H1 (cell line): ENCODE data around the gene PLXND1. TPM values are rescaled to one million over a fixed set of nuclear protein-coding genes. Genes with fewer than 3 reads are reported as not detected.

Source experiments
- CTCF ChIA-PET: fragments of 300-600 bp; sonication (Branson Sonifier 250); formaldehyde crosslinking; loops from one replicate; lab custom pipeline; 2021; ENCODE audit not compliant: partially characterized antibody; lab: Charles Lee
- POLR2A ChIA-PET: fragments of 300-600 bp; sonication (Branson Sonifier 250); formaldehyde crosslinking; loops from one replicate; lab custom pipeline; 2021; ENCODE audit warnings: inconsistent platforms; ENCODE audit not compliant: partially characterized antibody; lab: Charles Lee
- DNase-seq, 2 experiments: peaks; one replicate each; pipeline versions ENCODE4 v3.0.0 to v3.0.0-alpha.2; 2010 to 2022; ENCODE audit warnings: low spot score in 2 of 2, low read depth in 1 of 2, mixed read lengths in 1 of 2
- FAIRE-seq: peaks from 2 replicates; lab custom pipeline; 2011; peaks lifted over from hg19 to GRCh38; lab: Jason Lieb, UNC
- H2AFZ ChIP-seq: 2 replicates; pipeline ENCODE4 v1.8.1; 2012; ENCODE audit warnings: low read length, inconsistent platforms
- H2AK5ac ChIP-seq: 2 replicates; pipeline ENCODE4 v1.6.1; 2013; ENCODE audit warnings: low read depth, low read length
- H2BK120ac ChIP-seq: replicated peaks from 2 replicates; pipeline ENCODE3; 2013; ENCODE audit warnings: low read depth, low read length, inconsistent platforms
- H2BK12ac ChIP-seq: 2 replicates; pipeline ENCODE4 v1.6.1; 2013; ENCODE audit warnings: low read depth, low read length
- H2BK15ac ChIP-seq: 2 replicates; pipeline ENCODE4 v1.6.1; 2013; ENCODE audit warnings: low read length
- H2BK20ac ChIP-seq: 2 replicates; pipeline ENCODE4 v1.6.1; 2013; ENCODE audit warnings: low read length
- H2BK5ac ChIP-seq: 2 replicates; pipeline ENCODE4 v1.6.1; 2013; ENCODE audit warnings: low read depth, low read length
- H3K14ac ChIP-seq: 2 replicates; pipeline ENCODE4 v1.6.1; 2013; ENCODE audit warnings: inconsistent platforms; ENCODE audit not compliant: insufficient read length
- H3K18ac ChIP-seq: 2 replicates; pipeline ENCODE4 v1.6.1; 2013; ENCODE audit warnings: low read length; ENCODE audit errors: extremely low read depth
- H3K23ac ChIP-seq: 2 replicates; pipeline ENCODE4 v1.6.1; 2013; ENCODE audit warnings: inconsistent platforms; ENCODE audit not compliant: insufficient read length
- H3K23me2 ChIP-seq: 2 replicates; pipeline ENCODE4 v1.6.1; 2013; ENCODE audit warnings: low read depth, low read length
- H3K27ac ChIP-seq: 2 replicates; pipeline ENCODE4 v1.6.1; 2011; ENCODE audit warnings: low read depth, low read length, inconsistent platforms
- H3K27me3 ChIP-seq, 4 experiments: replicated peaks in 1 of 4; 1 replicate in 1 of 4; 2 replicates in 3 of 4; pipeline versions ENCODE4 v1.6.1 to v1.8.1; 2011 to 2013; ENCODE audit warnings: low read length in 3 of 4, mild to moderate bottlenecking in 3 of 4, inconsistent platforms in 2 of 4, mixed read lengths in 2 of 4, moderate library complexity in 1 of 4; ENCODE audit not compliant: control insufficient read depth in 3 of 4, insufficient read depth in 3 of 4; ENCODE audit errors: extremely low read depth in 1 of 4
- H3K36me3 ChIP-seq, 4 experiments: 2 replicates each; pipeline versions ENCODE4 v1.6.1 to v1.8.1; 2011 to 2013; ENCODE audit warnings: mild to moderate bottlenecking in 4 of 4, low read length in 3 of 4, moderate library complexity in 2 of 4, control low read depth in 1 of 4, inconsistent platforms in 1 of 4; ENCODE audit not compliant: insufficient read depth in 4 of 4, control insufficient read depth in 2 of 4
- H3K4ac ChIP-seq: replicated peaks from 2 replicates; pipeline ENCODE3; 2013; ENCODE audit warnings: low read length, low read depth, mixed read lengths, inconsistent platforms; ENCODE audit not compliant: insufficient read length
- H3K4me1 ChIP-seq, 4 experiments: replicated peaks in 1 of 4; 1 replicate in 1 of 4; 2 replicates in 3 of 4; pipeline versions ENCODE4 v1.6.1 to v1.8.1; 2011 to 2013; ENCODE audit warnings: low read length in 3 of 4, inconsistent platforms in 2 of 4, mixed read lengths in 1 of 4; ENCODE audit not compliant: insufficient read depth in 4 of 4, control insufficient read depth in 3 of 4
- H3K4me2 ChIP-seq, 2 experiments: 2 replicates each; pipeline versions ENCODE4 v1.6.1 to v1.8.1; 2011 to 2013; ENCODE audit warnings: low read depth in 2 of 2, low read length in 2 of 2, control low read depth in 1 of 2, inconsistent platforms in 1 of 2, mild to moderate bottlenecking in 1 of 2; ENCODE audit not compliant: insufficient read depth in 1 of 2
- H3K4me3 ChIP-seq, 4 experiments: fragments of 200-600, 300-600 bp in 1 of 4; sonication (generic), shearing (Covaris generic), sonication (Bioruptor Twin) in 1 of 4; 2 replicates each; pipeline versions ENCODE4 v1.5.1 to v1.8.1; 2011 to 2016; ENCODE audit warnings: low read length in 4 of 4, low read depth in 3 of 4, control low read depth in 2 of 4, inconsistent platforms in 2 of 4, mild to moderate bottlenecking in 2 of 4, mixed read lengths in 1 of 4, moderate library complexity in 1 of 4; ENCODE audit not compliant: insufficient read depth in 2 of 4; ENCODE audit errors: extremely low read depth in 1 of 4
- H3K56ac ChIP-seq: replicated peaks from 2 replicates; pipeline ENCODE3; 2013; ENCODE audit warnings: low read depth, mild to moderate bottlenecking, mixed read lengths, low read length, inconsistent platforms; ENCODE audit not compliant: insufficient read length
- H3K79me1 ChIP-seq: 2 replicates; pipeline ENCODE4 v1.6.1; 2013; ENCODE audit warnings: low read depth, low read length, control low read depth
- H3K79me2 ChIP-seq, 2 experiments: 2 replicates each; pipeline versions ENCODE4 v1.6.1 to v1.8.1; 2012 to 2013; ENCODE audit warnings: low read length in 2 of 2, mild to moderate bottlenecking in 2 of 2, inconsistent platforms in 1 of 2; ENCODE audit not compliant: insufficient read depth in 2 of 2, control insufficient read depth in 1 of 2
- H3K9ac ChIP-seq, 4 experiments: replicated peaks in 1 of 4; 1 replicate in 1 of 4; 2 replicates in 3 of 4; pipeline versions ENCODE4 v1.6.1 to v1.8.1; 2011 to 2013; ENCODE audit warnings: low read depth in 3 of 4, low read length in 3 of 4, control low read depth in 2 of 4, mild to moderate bottlenecking in 2 of 4, moderate library complexity in 2 of 4, inconsistent platforms in 1 of 4; ENCODE audit errors: extremely low read depth in 1 of 4
- H3K9me3 ChIP-seq, 2 experiments: 2 replicates each; pipeline versions ENCODE4 v1.6.1 to v1.8.1; 2012 to 2013; ENCODE audit warnings: mild to moderate bottlenecking in 2 of 2, moderate library complexity in 2 of 2, control low read depth in 1 of 2, inconsistent platforms in 1 of 2, low read depth in 1 of 2, low read length in 1 of 2, mixed read lengths in 1 of 2; ENCODE audit not compliant: insufficient read depth in 2 of 2
- H4K20me1 ChIP-seq, 2 experiments: replicated peaks in 1 of 2; 2 replicates each; pipeline versions ENCODE3 to v1.8.1; 2011 to 2013; ENCODE audit warnings: inconsistent platforms in 2 of 2, low read length in 2 of 2, mild to moderate bottlenecking in 1 of 2; ENCODE audit not compliant: insufficient read depth in 2 of 2, control insufficient read depth in 1 of 2
- H4K5ac ChIP-seq: 2 replicates; pipeline ENCODE4 v1.6.1; 2013; ENCODE audit warnings: low read length, low read depth, mixed read lengths, inconsistent platforms; ENCODE audit not compliant: insufficient read length
- H4K8ac ChIP-seq: 2 replicates; pipeline ENCODE4 v1.8.0; 2013; ENCODE audit warnings: mild to moderate bottlenecking, moderate library complexity, low read length, inconsistent platforms; ENCODE audit not compliant: insufficient read depth; ENCODE audit errors: extremely low read depth
- H4K91ac ChIP-seq: replicated peaks from 2 replicates; pipeline ENCODE3; 2013; ENCODE audit warnings: low read length, mixed read lengths, inconsistent platforms; ENCODE audit not compliant: insufficient read length
- CEBPB ChIP-seq: IDR thresholded peaks from 2 replicates; pipeline ENCODE4 v1.6.1; 2012; ENCODE audit warnings: low read depth, low read length
- CHD1 ChIP-seq: IDR thresholded peaks from 2 replicates; pipeline ENCODE4 v1.6.1; 2012; ENCODE audit warnings: low read depth, low read length, improper control_type of control experiment
- EGR1 ChIP-seq: IDR thresholded peaks from 2 replicates; pipeline ENCODE4 v1.6.1; 2011; ENCODE audit warnings: low read depth, low read length, borderline replicate concordance
- EZH2 ChIP-seq: fragments of 200-600 bp; sonication (generic); IDR thresholded peaks from 2 replicates; pipeline ENCODE4 v1.7.1; 2012; ENCODE audit warnings: low read depth, mild to moderate bottlenecking, moderate library complexity, low read length, inconsistent platforms; ENCODE audit not compliant: severe bottlenecking
- HDAC2 ChIP-seq, 2 experiments: fragments of 300-600 bp in 1 of 2; sonication (generic) in 1 of 2; IDR thresholded peaks; 2 replicates each; pipeline ENCODE4 v1.6.1; 2011 to 2012; ENCODE audit warnings: low read depth in 2 of 2, low read length in 2 of 2, mild to moderate bottlenecking in 2 of 2, moderate library complexity in 2 of 2, borderline replicate concordance in 1 of 2, inconsistent platforms in 1 of 2
- HDAC6 ChIP-seq: IDR thresholded peaks from one replicate; pipeline ENCODE4 v1.7.1; 2012; ENCODE audit warnings: low read depth, mild to moderate bottlenecking, inconsistent platforms, low read length, moderate library complexity
- JUND ChIP-seq: IDR thresholded peaks from 2 replicates; pipeline ENCODE4 v1.6.1; 2011; ENCODE audit warnings: mild to moderate bottlenecking, improper control_type of control experiment, low read length
- POLR2A ChIP-seq, 2 experiments: IDR thresholded peaks; 1 replicate in 1 of 2; 2 replicates in 1 of 2; pipeline ENCODE4 v1.6.1; 2011; ENCODE audit warnings: low read depth in 2 of 2, low read length in 2 of 2, mild to moderate bottlenecking in 2 of 2; ENCODE audit errors: control extremely low read depth in 1 of 2
- POU5F1 ChIP-seq: IDR thresholded peaks from 2 replicates; pipeline ENCODE4 v1.6.1; 2011; ENCODE audit warnings: low read depth, mild to moderate bottlenecking, low read length, moderate library complexity
- SP1 ChIP-seq: IDR thresholded peaks from 2 replicates; pipeline ENCODE4 v1.6.1; 2011; ENCODE audit warnings: low read depth, low read length
- SP2 ChIP-seq: IDR thresholded peaks from 2 replicates; pipeline ENCODE4 v1.6.1; 2012; ENCODE audit warnings: mild to moderate bottlenecking, low read length, inconsistent platforms
- SRF ChIP-seq: IDR thresholded peaks from 2 replicates; pipeline ENCODE4 v1.6.1; 2011; ENCODE audit warnings: mild to moderate bottlenecking, low read depth, low read length, moderate library complexity
- TBP ChIP-seq: IDR thresholded peaks from 2 replicates; pipeline ENCODE4 v1.6.1; 2011; ENCODE audit warnings: low read depth, low read length, improper control_type of control experiment
- USF2 ChIP-seq: IDR thresholded peaks from 2 replicates; pipeline ENCODE4 v1.6.1; 2011; ENCODE audit warnings: low read length, improper control_type of control experiment
- WGBS, 2 experiments: shearing (Covaris generic) in 1 of 2; methylation state at CpG; one replicate each; pipeline versions ENCODE4 v1.1.6 to v1.1.7; 2013 to 2015; ENCODE audit warnings: low lambda C conversion rate in 2 of 2, mixed read lengths in 2 of 2, inconsistent platforms in 1 of 2, low coverage in 1 of 2, missing lambda C conversion rate in 1 of 2; ENCODE audit not compliant: insufficient replicate concordance in 2 of 2, insufficient coverage in 1 of 2, insufficient read length in 1 of 2; ENCODE audit errors: extremely low coverage in 1 of 2, missing lambda C conversion rate in 1 of 2; 5-methylcytosine and 5-hydroxymethylcytosine counted together
- polyA plus RNA-seq, 7 experiments: library from polyadenylated mRNA; depleted of rRNA in 3 of 7; stranded (reverse) in 5 of 7; unstranded in 2 of 7; fragments of >200 nt in 5 of 7; fragments of 200-250 nt in 2 of 7; gene quantifications; 1 replicate in 5 of 7; 2 replicates in 1 of 7; 4 replicates in 1 of 7; pipeline versions ENCODE4 v1.2.1 to v1.2.3, GENCODE V29; 2011 to 2013; ENCODE audit warnings: missing spikeins in 2 of 7, mixed read lengths in 2 of 7
- total RNA-seq: library from RNA; stranded (reverse); fragmentation: NEBNext Ultra II Directional; extraction: Animal tissue kit (Norgen Biotek cat#: 25700); gene quantifications from 2 replicates; pipeline ENCODE4 v1.2.1, GENCODE V29; 2021

Gene PLXND1
- total and polyA plus RNA-seq, 2 of the 8 experiments (the other 6 are each of a cell fraction or from before 2014, with no cell fraction given): 17.7 to 66.4 TPM

- H4K8ac ChIP-seq: no peak overlapping the region
- H4K20me1 ChIP-seq: no peaks in the 10 kb centered on the region
- no peak overlapping the region for H3K27ac ChIP-seq
- H2AFZ ChIP-seq: no peak overlapping the region
- no peak overlapping the region for H3K56ac ChIP-seq
- no peak overlapping the region for H2BK12ac ChIP-seq
- no peaks in the 10 kb centered on the region; a peak in 1 of 7 replicates for H3K4me1 ChIP-seq
- 80% methylated on average over 7 of the region's 7 CpGs; no CpG with 5 or more reads in 1 of the 2 experiments for WGBS, 2 experiments
- H3K9me3 ChIP-seq: no peaks in the 10 kb centered on the region
- H3K4me2 ChIP-seq: no peak overlapping the region
- H3K9ac ChIP-seq: no peak overlapping the region
- H3K27me3 ChIP-seq: no peaks in the 10 kb centered on the region
- H3K79me2 ChIP-seq: no peaks in the 10 kb centered on the region
- ChIA-PET POLR2A (interaction anchor here (1.1 to 2.8 kb wide), 2 partner anchors 10 to 31 kb away, joined by 3 to 12 read pairs; partner anchors contain the start of gene RHO), CTCF (interaction anchor here (1.0 to 2.1 kb wide), 7 partner anchors 8 to 89 kb away, joined by 3 to 9 read pairs (median 4); partner anchors contain the start of gene PLXND1)
- no peak overlapping the region for H3K4ac ChIP-seq
- FAIRE-seq (no peak), DNase-seq (no peak)
- no peak overlapping the region for H2AK5ac ChIP-seq
- H3K18ac ChIP-seq: no peak overlapping the region
- no peak overlapping the region for H3K14ac ChIP-seq
- no peaks in the 10 kb centered on the region; a peak in 2 of 8 replicates for H3K36me3 ChIP-seq
- no peak overlapping the region for H2BK120ac ChIP-seq
- no peaks in the 10 kb centered on the region for H3K23me2 ChIP-seq
- H4K91ac ChIP-seq: no peak overlapping the region
- H4K5ac ChIP-seq: no peak overlapping the region
- no peak overlapping the region for H2BK5ac ChIP-seq
- H3K23ac ChIP-seq: no peak overlapping the region
- no peak overlapping the region for H2BK20ac ChIP-seq
- no peak overlapping the region for H2BK15ac ChIP-seq
- no peak overlapping the region for H3K4me3 ChIP-seq
- no peaks in the 10 kb centered on the region for H3K79me1 ChIP-seq
- TF ChIP-seq SRF: no peak
- TF ChIP-seq SP2: no peak
- no peak for TF ChIP-seq EGR1
- no peak for TF ChIP-seq HDAC2 (IDR thresholded peaks at IDR 0.05; ENCODE audit: borderline replicate concordance in 1 of 2, low read depth in 2 of 2, low read length in 2 of 2)
- no peak for TF ChIP-seq POU5F1
- no peak for TF ChIP-seq HDAC6
- TF ChIP-seq USF2: no peak
- TF ChIP-seq CHD1: no peak
- TF ChIP-seq CEBPB: no peak
- no peak for TF ChIP-seq SP1
- TF ChIP-seq JUND: no peak
- no peak for TF ChIP-seq POLR2A (IDR thresholded peaks at IDR 0.05; ENCODE audit: control extremely low read depth in 1 of 2, low read depth in 2 of 2, low read length in 2 of 2)
- TF ChIP-seq EZH2: no peak
- TF ChIP-seq TBP: no peak
Observed at GRCh38 chr3:129517516-129517915, 89.0 kb downstream of the PLXND1 start.
